ENCODE results near the gene RAB3GAP1.

DNA sequence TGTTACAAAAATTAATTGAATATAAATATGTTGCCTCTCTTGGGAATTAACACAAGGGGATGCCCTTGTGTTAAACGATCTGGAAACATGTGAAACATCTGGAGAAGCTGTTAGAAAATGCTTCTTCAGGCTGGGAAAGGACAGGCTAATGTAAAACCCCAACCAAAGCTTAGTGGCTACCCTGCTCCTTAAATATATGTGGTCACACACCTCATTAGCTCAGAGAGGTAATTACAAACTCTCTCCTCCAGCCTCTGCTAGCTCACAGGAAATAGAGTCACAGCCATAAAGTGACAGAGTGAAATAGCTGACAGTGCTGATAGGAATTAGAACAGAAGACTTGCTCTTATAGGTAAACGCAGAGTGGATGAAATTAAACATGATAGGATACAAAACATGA is 155.9 kb downstream of the RAB3GAP1 start:
- TF ChIP-seq, protein P1, sequence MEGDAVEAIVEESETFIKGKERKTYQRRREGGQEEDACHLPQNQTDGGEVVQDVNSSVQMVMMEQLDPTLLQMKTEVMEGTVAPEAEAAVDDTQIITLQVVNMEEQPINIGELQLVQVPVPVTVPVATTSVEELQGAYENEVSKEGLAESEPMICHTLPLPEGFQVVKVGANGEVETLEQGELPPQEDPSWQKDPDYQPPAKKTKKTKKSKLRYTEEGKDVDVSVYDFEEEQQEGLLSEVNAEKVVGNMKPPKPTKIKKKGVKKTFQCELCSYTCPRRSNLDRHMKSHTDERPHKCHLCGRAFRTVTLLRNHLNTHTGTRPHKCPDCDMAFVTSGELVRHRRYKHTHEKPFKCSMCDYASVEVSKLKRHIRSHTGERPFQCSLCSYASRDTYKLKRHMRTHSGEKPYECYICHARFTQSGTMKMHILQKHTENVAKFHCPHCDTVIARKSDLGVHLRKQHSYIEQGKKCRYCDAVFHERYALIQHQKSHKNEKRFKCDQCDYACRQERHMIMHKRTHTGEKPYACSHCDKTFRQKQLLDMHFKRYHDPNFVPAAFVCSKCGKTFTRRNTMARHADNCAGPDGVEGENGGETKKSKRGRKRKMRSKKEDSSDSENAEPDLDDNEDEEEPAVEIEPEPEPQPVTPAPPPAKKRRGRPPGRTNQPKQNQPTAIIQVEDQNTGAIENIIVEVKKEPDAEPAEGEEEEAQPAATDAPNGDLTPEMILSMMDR (conservative IDR thresholded peaks at IDR 0.05), result no peak
- no peak for TF ChIP-seq EZH2 (IDR thresholded peaks at IDR 0.05; ENCODE audit: low read depth)
